ENCODE measurements around the gene BIRC3. TPM values are rescaled to one million over a fixed set of nuclear protein-coding genes. Genes with fewer than 3 reads are reported as not detected.

BIRC3 gene
- polyA plus RNA-seq, 1 donor from 2014 or later, result not detected

GRCh38 chr11:102325088-102325487, 7.8 kb downstream of the BIRC3 start:
- Histone ChIP-seq H2AFZ (ENCODE audit: low read depth, low read length) (no peak overlapping the region), H3K9me2 (ENCODE audit: insufficient read depth, low read length) (no peaks in the 10 kb centered on the region), H3F3A (ENCODE audit: insufficient read depth, low read length, poor library complexity, severe bottlenecking) (no peaks in the 10 kb centered on the region), H4K20me1 (ENCODE audit: insufficient read depth) (no peaks in the 10 kb centered on the region), H3K27me3 (ENCODE audit: insufficient read depth, low read depth, low read length) (no peaks in the 10 kb centered on the region), H3K4me2 (ENCODE audit: low read length) (no peak overlapping the region), H3K27ac (ENCODE audit: low read length) (no peak overlapping the region), H3K36me3 (ENCODE audit: insufficient read depth, low read length) (no peaks in the 10 kb centered on the region), H3K79me2 (replicated peaks; ENCODE audit: insufficient read depth, low read length) (no peaks in the 10 kb centered on the region), H3K4me3 (ENCODE audit: low read length) (no peak overlapping the region), H3K9ac (ENCODE audit: low read length) (no peak overlapping the region), H3K9me3 (ENCODE audit: low read length) (no peaks in the 10 kb centered on the region)
- TF ChIP-seq POLR2AphosphoS5 (IDR thresholded peaks at IDR 0.05) (no peak), EZH2 (IDR thresholded peaks at IDR 0.05; ENCODE audit: borderline replicate concordance, insufficient read depth, low read length, poor library complexity, severe bottlenecking) (no peak), TAF1 (IDR thresholded peaks at IDR 0.05; ENCODE audit: low read depth) (no peak), RAD21 (conservative IDR thresholded peaks at IDR 0.05) (no peak), MXI1 (conservative IDR thresholded peaks at IDR 0.05; ENCODE audit: poor library complexity, severe bottlenecking) (no peak)

- H3K36me3 ChIP-seq (ENCODE audit: insufficient read depth, low read length), result no peaks in the 10 kb centered on the region
- no peaks in the 10 kb centered on the region for H3K9me2 ChIP-seq (ENCODE audit: insufficient read depth, low read length)
- no peaks in the 10 kb centered on the region for H3F3A ChIP-seq (ENCODE audit: insufficient read depth, low read length, poor library complexity, severe bottlenecking)
- no peak overlapping the region for H3K27ac ChIP-seq (ENCODE audit: low read length)
- no peak overlapping the region for H2AFZ ChIP-seq (ENCODE audit: low read depth, low read length)
- no peaks in the 10 kb centered on the region for H3K9me3 ChIP-seq (ENCODE audit: low read length)
- H3K4me2 ChIP-seq (ENCODE audit: low read length), result no peak overlapping the region
- H3K27me3 ChIP-seq (ENCODE audit: insufficient read depth, low read depth, low read length), result no peaks in the 10 kb centered on the region
- H3K79me2 ChIP-seq (replicated peaks; ENCODE audit: insufficient read depth, low read length), result no peaks in the 10 kb centered on the region
- no peak for TF ChIP-seq RAD21 (conservative IDR thresholded peaks at IDR 0.05)
- no peak for TF ChIP-seq EP300 (conservative IDR thresholded peaks at IDR 0.05; ENCODE audit: poor library complexity, severe bottlenecking)
- TF ChIP-seq, protein P1, sequence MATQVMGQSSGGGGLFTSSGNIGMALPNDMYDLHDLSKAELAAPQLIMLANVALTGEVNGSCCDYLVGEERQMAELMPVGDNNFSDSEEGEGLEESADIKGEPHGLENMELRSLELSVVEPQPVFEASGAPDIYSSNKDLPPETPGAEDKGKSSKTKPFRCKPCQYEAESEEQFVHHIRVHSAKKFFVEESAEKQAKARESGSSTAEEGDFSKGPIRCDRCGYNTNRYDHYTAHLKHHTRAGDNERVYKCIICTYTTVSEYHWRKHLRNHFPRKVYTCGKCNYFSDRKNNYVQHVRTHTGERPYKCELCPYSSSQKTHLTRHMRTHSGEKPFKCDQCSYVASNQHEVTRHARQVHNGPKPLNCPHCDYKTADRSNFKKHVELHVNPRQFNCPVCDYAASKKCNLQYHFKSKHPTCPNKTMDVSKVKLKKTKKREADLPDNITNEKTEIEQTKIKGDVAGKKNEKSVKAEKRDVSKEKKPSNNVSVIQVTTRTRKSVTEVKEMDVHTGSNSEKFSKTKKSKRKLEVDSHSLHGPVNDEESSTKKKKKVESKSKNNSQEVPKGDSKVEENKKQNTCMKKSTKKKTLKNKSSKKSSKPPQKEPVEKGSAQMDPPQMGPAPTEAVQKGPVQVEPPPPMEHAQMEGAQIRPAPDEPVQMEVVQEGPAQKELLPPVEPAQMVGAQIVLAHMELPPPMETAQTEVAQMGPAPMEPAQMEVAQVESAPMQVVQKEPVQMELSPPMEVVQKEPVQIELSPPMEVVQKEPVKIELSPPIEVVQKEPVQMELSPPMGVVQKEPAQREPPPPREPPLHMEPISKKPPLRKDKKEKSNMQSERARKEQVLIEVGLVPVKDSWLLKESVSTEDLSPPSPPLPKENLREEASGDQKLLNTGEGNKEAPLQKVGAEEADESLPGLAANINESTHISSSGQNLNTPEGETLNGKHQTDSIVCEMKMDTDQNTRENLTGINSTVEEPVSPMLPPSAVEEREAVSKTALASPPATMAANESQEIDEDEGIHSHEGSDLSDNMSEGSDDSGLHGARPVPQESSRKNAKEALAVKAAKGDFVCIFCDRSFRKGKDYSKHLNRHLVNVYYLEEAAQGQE (IDR thresholded peaks at IDR 0.05; ENCODE audit: borderline replicate concordance), result no peak
- no peak for TF ChIP-seq TAF1 (IDR thresholded peaks at IDR 0.05; ENCODE audit: low read depth)
- TF ChIP-seq CTCF (IDR thresholded peaks at IDR 0.05; ENCODE audit: poor library complexity, severe bottlenecking), result no peak
- TF ChIP-seq EZH2 (IDR thresholded peaks at IDR 0.05; ENCODE audit: borderline replicate concordance, insufficient read depth, low read length, poor library complexity, severe bottlenecking), result no peak
- no peak for TF ChIP-seq SMC3 (conservative IDR thresholded peaks at IDR 0.05; ENCODE audit: poor library complexity)
- no peak for TF ChIP-seq POLR2AphosphoS5 (IDR thresholded peaks at IDR 0.05)
- TF ChIP-seq MXI1 (conservative IDR thresholded peaks at IDR 0.05; ENCODE audit: poor library complexity, severe bottlenecking), result no peak
- no peak overlapping the region for H3K4me3 ChIP-seq (ENCODE audit: low read length)
- H4K20me1 ChIP-seq (ENCODE audit: insufficient read depth), result no peaks in the 10 kb centered on the region
- H3K9ac ChIP-seq (ENCODE audit: low read length), result no peak overlapping the region
These were observed 11.5 kb downstream of the BIRC3 start for GRCh38 chr11:102328748-102329147.

Data from neural cell (in vitro differentiated cells).